Parathyroid adenoma (tissue), 2 donors: ENCODE data around the gene AJAP1.

Experiments used
- H2AFZ ChIP-seq: fragments of 300-600 bp; sonication (generic); one replicate; pipeline ENCODE4 v1.7.0; 2017; ENCODE audit warnings: antibody characterized with exemption, mild to moderate bottlenecking
- H3K27ac ChIP-seq: fragments of 300-600 bp; sonication (generic); one replicate; pipeline ENCODE4 v1.7.0; 2017
- H3K27me3 ChIP-seq: fragments of 300-600 bp; sonication (generic); one replicate; pipeline ENCODE4 v1.7.0; 2017; ENCODE audit warnings: low read length; ENCODE audit not compliant: control insufficient read depth, insufficient read depth
- H3K36me3 ChIP-seq: fragments of 300-600 bp; sonication (generic); one replicate; pipeline ENCODE4 v1.7.0; 2017; ENCODE audit warnings: low read length; ENCODE audit not compliant: control insufficient read depth, insufficient read depth
- H3K4me1 ChIP-seq: fragments of 300-600 bp; sonication (generic); one replicate; pipeline ENCODE4 v1.7.0; 2017; ENCODE audit warnings: control low read depth
- H3K4me2 ChIP-seq: fragments of 300-600 bp; sonication (generic); one replicate; pipeline ENCODE4 v1.7.0; 2017; ENCODE audit warnings: low read length
- H3K4me3 ChIP-seq: fragments of 300-600 bp; sonication (generic); one replicate; pipeline ENCODE4 v1.7.0; 2017; ENCODE audit warnings: low read depth, low read length
- H3K79me2 ChIP-seq: fragments of 300-600 bp; sonication (generic); one replicate; pipeline ENCODE4 v1.7.0; 2017; ENCODE audit warnings: control low read depth
- H3K9ac ChIP-seq: fragments of 300-600 bp; sonication (generic); one replicate; pipeline ENCODE4 v1.7.0; 2017; ENCODE audit warnings: mild to moderate bottlenecking
- H3K9me3 ChIP-seq: fragments of 300-600 bp; sonication (generic); one replicate; pipeline ENCODE4 v1.7.0; 2017; ENCODE audit warnings: low read length; ENCODE audit not compliant: control insufficient read depth
- TF ChIP-seq, protein P1 (sequence below): fragments of 300-600 bp; sonication (generic); IDR thresholded peaks from one replicate; pipeline ENCODE4 v1.7.0; 2017; ENCODE audit warnings: antibody characterized with exemption, mild to moderate bottlenecking
- donor health status: primary hyperparathyroidism.

Gene AJAP1

DNA sequence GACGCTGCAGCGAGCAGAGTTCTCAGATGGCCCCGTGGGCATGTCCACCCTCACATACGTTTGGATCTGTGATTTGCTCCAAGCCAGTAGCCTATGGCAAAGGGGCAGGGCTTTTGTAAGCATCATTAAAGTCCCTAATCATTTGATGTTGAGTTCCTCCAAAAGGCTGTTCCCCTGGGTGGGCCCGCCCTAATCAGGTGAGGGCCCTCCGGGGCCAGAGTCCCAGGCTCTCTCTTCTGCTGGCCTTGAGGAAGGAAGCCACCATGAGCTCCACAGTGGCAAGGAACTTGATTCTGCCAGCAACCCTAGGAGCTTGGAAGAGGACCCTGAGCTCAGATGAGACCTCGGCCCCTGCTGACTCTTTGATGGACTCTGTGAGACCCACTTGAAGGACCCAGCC is 25.4 kb upstream of the AJAP1 start:
- H3K4me3 ChIP-seq: no peak overlapping the region
- H3K9me3 ChIP-seq: no peaks in the 10 kb centered on the region
- no peak overlapping the region for H2AFZ ChIP-seq
- H3K4me2 ChIP-seq: no peak overlapping the region
- TF ChIP-seq, protein P1, sequence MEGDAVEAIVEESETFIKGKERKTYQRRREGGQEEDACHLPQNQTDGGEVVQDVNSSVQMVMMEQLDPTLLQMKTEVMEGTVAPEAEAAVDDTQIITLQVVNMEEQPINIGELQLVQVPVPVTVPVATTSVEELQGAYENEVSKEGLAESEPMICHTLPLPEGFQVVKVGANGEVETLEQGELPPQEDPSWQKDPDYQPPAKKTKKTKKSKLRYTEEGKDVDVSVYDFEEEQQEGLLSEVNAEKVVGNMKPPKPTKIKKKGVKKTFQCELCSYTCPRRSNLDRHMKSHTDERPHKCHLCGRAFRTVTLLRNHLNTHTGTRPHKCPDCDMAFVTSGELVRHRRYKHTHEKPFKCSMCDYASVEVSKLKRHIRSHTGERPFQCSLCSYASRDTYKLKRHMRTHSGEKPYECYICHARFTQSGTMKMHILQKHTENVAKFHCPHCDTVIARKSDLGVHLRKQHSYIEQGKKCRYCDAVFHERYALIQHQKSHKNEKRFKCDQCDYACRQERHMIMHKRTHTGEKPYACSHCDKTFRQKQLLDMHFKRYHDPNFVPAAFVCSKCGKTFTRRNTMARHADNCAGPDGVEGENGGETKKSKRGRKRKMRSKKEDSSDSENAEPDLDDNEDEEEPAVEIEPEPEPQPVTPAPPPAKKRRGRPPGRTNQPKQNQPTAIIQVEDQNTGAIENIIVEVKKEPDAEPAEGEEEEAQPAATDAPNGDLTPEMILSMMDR: no peak
- H3K79me2 ChIP-seq: no peaks in the 10 kb centered on the region
- no peaks in the 10 kb centered on the region for H3K4me1 ChIP-seq
- no peaks in the 10 kb centered on the region for H3K27me3 ChIP-seq
- no peaks in the 10 kb centered on the region for H3K36me3 ChIP-seq
- no peak overlapping the region for H3K27ac ChIP-seq
- no peak overlapping the region for H3K9ac ChIP-seq

DNA sequence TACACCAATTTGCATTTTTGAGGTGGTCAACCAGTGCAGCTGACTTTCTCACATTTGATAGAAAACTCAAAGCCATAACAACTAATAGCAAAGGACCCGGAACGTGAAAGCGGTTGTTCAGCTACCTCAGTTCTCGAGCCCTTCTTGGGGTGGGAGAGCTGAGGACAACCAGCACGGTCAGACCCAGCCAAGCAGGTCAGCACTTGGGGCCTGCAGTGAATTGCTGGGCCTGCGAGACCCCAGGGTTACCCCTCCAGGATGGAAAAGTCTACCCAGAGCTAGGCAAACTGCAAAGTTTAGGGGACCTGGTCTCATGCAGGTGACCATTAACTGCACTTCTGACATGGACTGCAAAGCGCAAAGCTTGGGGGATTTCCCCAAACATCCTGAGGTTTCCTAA is 23.8 kb upstream of the AJAP1 start:
- no peaks in the 10 kb centered on the region for H3K4me1 ChIP-seq
- no peak overlapping the region for H2AFZ ChIP-seq
- TF ChIP-seq, protein P1: no peak
- no peaks in the 10 kb centered on the region for H3K36me3 ChIP-seq
- no peaks in the 10 kb centered on the region for H3K27me3 ChIP-seq
- no peak overlapping the region for H3K27ac ChIP-seq
- no peak overlapping the region for H3K4me2 ChIP-seq
- no peaks in the 10 kb centered on the region for H3K79me2 ChIP-seq
- no peak overlapping the region for H3K9ac ChIP-seq
- H3K9me3 ChIP-seq: no peaks in the 10 kb centered on the region
- no peak overlapping the region for H3K4me3 ChIP-seq

DNA sequence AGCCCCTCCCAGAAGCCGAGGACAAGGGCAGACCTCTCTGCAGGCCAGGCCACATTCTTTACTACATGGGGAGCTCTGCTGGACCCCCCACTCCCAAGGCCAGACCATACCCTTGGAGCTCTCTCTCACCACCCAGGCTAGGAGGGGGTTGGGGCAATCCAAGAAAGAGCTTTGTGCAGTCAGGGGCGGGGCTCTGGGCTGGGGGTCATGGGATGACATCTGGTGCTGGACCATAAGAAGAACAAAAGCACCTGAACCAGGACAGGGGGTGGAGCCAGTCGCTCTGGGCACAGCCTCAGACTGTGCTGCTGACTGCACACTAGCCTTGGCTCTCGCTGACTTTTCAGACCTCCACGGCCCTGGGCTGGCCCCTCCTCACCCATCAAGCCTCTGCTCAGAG is 23.1 kb upstream of the AJAP1 start:
- no peak overlapping the region for H3K9ac ChIP-seq
- no peak overlapping the region for H2AFZ ChIP-seq
- H3K4me3 ChIP-seq: no peak overlapping the region
- no peaks in the 10 kb centered on the region for H3K36me3 ChIP-seq
- no peak overlapping the region for H3K27ac ChIP-seq
- H3K4me1 ChIP-seq: no peaks in the 10 kb centered on the region
- H3K27me3 ChIP-seq: no peaks in the 10 kb centered on the region
- H3K4me2 ChIP-seq: no peak overlapping the region
- H3K79me2 ChIP-seq: no peaks in the 10 kb centered on the region
- TF ChIP-seq, protein P1: no peak
- H3K9me3 ChIP-seq: no peaks in the 10 kb centered on the region

DNA sequence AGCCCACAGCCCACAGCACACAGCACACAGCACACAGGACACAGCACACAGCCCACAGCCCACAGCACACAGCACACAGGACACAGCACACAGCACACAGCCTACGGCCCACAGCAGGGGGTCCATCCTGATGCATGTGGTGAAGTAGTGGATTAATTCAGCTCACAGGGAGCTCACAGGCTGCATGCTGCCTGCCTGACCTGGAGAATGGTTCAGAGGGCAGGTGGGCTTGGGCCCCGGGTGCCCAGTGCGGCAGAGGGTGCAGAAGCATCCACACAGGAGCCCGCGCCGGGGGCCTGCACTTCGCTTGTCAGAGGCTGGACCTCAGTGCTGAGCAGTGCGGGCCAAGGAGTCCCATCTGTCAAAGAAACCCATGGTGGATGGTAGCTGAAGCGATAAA is 21.1 kb upstream of the AJAP1 start:
- Histone ChIP-seq H3K9ac (no peak overlapping the region), H3K4me1 (no peaks in the 10 kb centered on the region), H2AFZ (no peak overlapping the region), H3K4me2 (no peak overlapping the region), H3K36me3 (no peaks in the 10 kb centered on the region), H3K79me2 (no peaks in the 10 kb centered on the region), H3K9me3 (no peaks in the 10 kb centered on the region), H3K4me3 (no peak overlapping the region), H3K27me3 (no peaks in the 10 kb centered on the region), H3K27ac (no peak overlapping the region)
- TF ChIP-seq, protein P1: no peak

DNA sequence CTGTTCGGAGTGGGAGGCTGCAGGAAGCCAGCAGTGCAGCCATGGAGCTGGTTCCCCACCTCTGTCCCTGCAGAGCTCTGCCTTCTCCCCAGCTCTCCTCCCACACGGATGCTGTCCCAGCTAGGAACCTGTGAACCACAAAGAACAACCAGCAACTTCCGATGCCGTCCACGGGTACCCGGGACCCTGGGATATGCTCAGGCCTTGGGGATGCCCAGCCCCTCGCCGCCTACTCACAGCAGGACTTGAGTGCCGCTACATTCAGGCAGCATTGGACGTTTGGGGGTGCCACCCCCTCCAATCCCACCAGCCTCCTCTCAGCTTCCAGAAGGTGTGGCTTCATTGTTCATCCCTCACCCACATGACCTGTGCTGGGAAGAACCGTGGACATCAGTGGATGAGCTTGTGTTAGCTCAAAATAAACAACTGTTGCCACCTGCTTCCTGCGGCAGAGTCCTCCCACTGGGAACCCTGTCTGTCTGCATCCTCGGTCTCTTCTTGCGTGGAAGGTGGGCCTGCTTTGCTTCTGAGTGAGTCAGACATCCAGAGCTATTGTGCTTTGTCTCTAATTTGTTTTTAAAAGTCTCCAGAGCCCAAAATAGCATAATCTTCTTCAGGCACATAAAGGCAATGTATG is 20.1 kb upstream of the AJAP1 start:
- no peaks in the 10 kb centered on the region for H3K9me3 ChIP-seq
- H3K4me3 ChIP-seq: no peak overlapping the region
- H3K79me2 ChIP-seq: no peaks in the 10 kb centered on the region
- no peak overlapping the region for H3K9ac ChIP-seq
- TF ChIP-seq, protein P1: no peak
- H3K36me3 ChIP-seq: no peaks in the 10 kb centered on the region
- no peak overlapping the region for H2AFZ ChIP-seq
- H3K4me2 ChIP-seq: no peak overlapping the region
- H3K4me1 ChIP-seq: no peaks in the 10 kb centered on the region
- H3K27me3 ChIP-seq: no peaks in the 10 kb centered on the region
- H3K27ac ChIP-seq: no peak overlapping the region
